Measurements from ENCODE around the gene ZAR1L. TPM values are rescaled to one million over a fixed set of nuclear protein-coding genes. Genes with fewer than 3 reads are reported as not detected.

The ZAR1L gene
- total and polyA plus RNA-seq, 9 of the 15 experiments (the other 6 are each of a cell fraction or from before 2014, with no cell fraction given): not detected

DNA sequence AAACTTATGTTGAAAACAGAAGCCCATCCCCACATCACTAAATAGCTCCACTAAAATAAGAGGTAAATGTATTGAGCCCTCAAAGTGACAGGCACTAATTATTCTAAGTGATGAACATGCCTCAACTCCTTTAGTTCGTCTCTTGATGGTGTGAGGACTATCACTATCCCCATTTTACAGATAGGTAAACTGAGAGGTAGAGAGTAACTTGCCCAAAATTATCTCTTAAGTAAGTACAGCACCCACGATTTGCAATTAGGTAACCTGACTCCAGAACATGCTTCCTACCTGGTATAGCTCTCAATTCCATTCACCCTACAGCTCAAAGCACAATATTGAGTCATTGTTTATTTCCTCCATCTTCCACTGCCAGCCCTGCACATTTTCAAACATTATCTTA, 12.7 kb downstream of the ZAR1L start:
- peaks cover 12 to 22% of the 10 kb centered on the region in 2 experiments; a peak in 4 of 5 replicates for H3K27me3 ChIP-seq (ENCODE audit: control insufficient read depth in 2 of 2, insufficient read depth in 2 of 2, low read length in 2 of 2)
- H3K79me2 ChIP-seq (ENCODE audit: control insufficient read depth, insufficient read depth, low read length): no peaks in the 10 kb centered on the region
- no peak overlapping the region for H3K4me2 ChIP-seq (ENCODE audit: insufficient read depth, low read length)
- no peaks in the 10 kb centered on the region for H3K9me1 ChIP-seq (ENCODE audit: control insufficient read depth, insufficient read depth, low read length)
- no peak for FAIRE-seq
- no peaks in the 10 kb centered on the region for H4K20me1 ChIP-seq (replicated peaks; ENCODE audit: control insufficient read depth, insufficient read depth, low read length)
- POLR2A ChIA-PET: interaction anchor here (0.5 kb wide), 1 partner anchor 366 kb away, joined by 4 read pairs; no protein-coding TSS in a partner anchor
- in situ Hi-C loops (cut with MboI) (loop anchor here (25.0 kb wide), 1 partner anchor 390 kb away; no protein-coding TSS in a partner anchor), intact Hi-C loops (cut with micrococcal nuclease) (no loop called here)
- H3K27ac ChIP-seq (ENCODE audit: extremely low read depth, low read depth, low read length): no peak overlapping the region
- no peaks in the 10 kb centered on the region for H3K9me3 ChIP-seq (replicated peaks; ENCODE audit: control insufficient read depth, insufficient read depth, low read depth, low read length)
- no peak overlapping the region for H2AFZ ChIP-seq (ENCODE audit: low read depth, low read length)
- ATAC-seq: no peak
- TF ChIP-seq RBM25 (IDR thresholded peaks at IDR 0.05; ENCODE audit: low read depth, low read length, severe bottlenecking) (peak; percentile 80), ZNF77 (CRISPR knock-in tag; IDR thresholded peaks at IDR 0.05) (no peak)
- no peak for DNase-seq (ENCODE audit: extremely low read depth in 1 of 4, low spot score in 3 of 4)
- no TSS peak for BruUV-seq (replicated peaks)
- no peak overlapping the region for H3K4me3 ChIP-seq
- CTCF ChIA-PET (ENCODE audit: low intra/inter-chr PET ratio): no interaction called here
- no peak overlapping the region for H3K9ac ChIP-seq (ENCODE audit: insufficient read depth in 1 of 2, low read depth in 2 of 2, low read length in 2 of 2)
- H3K36me3 ChIP-seq (ENCODE audit: control insufficient read depth, insufficient read depth, low read length): no peaks in the 10 kb centered on the region
- no peaks in the 10 kb centered on the region for H3K4me1 ChIP-seq (replicated peaks in 1 of 2; ENCODE audit: control insufficient read depth in 2 of 2, insufficient read depth in 2 of 2, low read length in 2 of 2)
- 6% methylated on average over 2 of the region's 2 CpGs for WGBS (ENCODE audit: insufficient coverage, low coverage, missing lambda C conversion rate)

DNA sequence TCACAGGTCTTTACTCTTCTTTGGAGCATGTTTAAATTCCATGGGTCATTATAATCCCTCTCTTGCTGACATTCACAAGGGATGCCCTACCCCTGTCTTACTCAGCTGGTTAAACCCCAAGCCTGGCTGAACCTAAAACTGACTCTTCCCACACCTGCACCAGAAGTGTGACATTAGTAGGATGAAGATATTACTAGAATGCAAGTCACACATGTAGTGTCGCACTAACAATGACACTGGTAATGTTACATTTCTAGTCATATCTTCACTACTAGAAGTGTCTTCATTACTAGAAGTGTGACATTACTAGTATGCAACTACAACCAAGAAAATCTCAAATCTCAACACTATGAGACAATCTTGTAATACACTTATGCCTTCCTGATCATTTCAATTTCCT, 14.2 kb downstream of the ZAR1L start:
- Histone ChIP-seq H2AFZ (ENCODE audit: low read depth, low read length) (no peak overlapping the region), H3K9me3 (replicated peaks; ENCODE audit: control insufficient read depth, insufficient read depth, low read depth, low read length) (no peaks in the 10 kb centered on the region), H3K4me1 (replicated peaks in 1 of 2; ENCODE audit: control insufficient read depth in 2 of 2, insufficient read depth in 2 of 2, low read length in 2 of 2) (no peaks in the 10 kb centered on the region), H3K79me2 (ENCODE audit: control insufficient read depth, insufficient read depth, low read length) (no peaks in the 10 kb centered on the region), H3K4me3 (no peak overlapping the region), H3K27me3 (ENCODE audit: control insufficient read depth in 2 of 2, insufficient read depth in 2 of 2, low read length in 2 of 2) (peaks cover 12 to 22% of the 10 kb centered on the region in 2 experiments; a peak in 4 of 5 replicates), H3K27ac (ENCODE audit: extremely low read depth, low read depth, low read length) (no peak overlapping the region), H3K9me1 (ENCODE audit: control insufficient read depth, insufficient read depth, low read length) (no peaks in the 10 kb centered on the region), H3K36me3 (ENCODE audit: control insufficient read depth, insufficient read depth, low read length) (no peaks in the 10 kb centered on the region), H3K9ac (ENCODE audit: insufficient read depth in 1 of 2, low read depth in 2 of 2, low read length in 2 of 2) (no peak overlapping the region), H4K20me1 (replicated peaks; ENCODE audit: control insufficient read depth, insufficient read depth, low read length) (no peaks in the 10 kb centered on the region), H3K4me2 (ENCODE audit: insufficient read depth, low read length) (no peak overlapping the region)
- BruUV-seq (replicated peaks): no TSS peak
- ChIA-PET POLR2A (interaction anchor here (0.7 to 1.2 kb wide), 2 partner anchors 11 to 14 kb away, joined by 3 to 6 read pairs; partner anchors contain the start of genes BRCA2 and ZAR1L), CTCF (ENCODE audit: low intra/inter-chr PET ratio) (no interaction called here)
- ATAC-seq (no peak), FAIRE-seq (no peak), DNase-seq (ENCODE audit: extremely low read depth in 1 of 4, low spot score in 3 of 4) (no peak)
- in situ Hi-C loops (cut with MboI): loop anchor here (25.0 kb wide), 1 partner anchor 389 kb away; no protein-coding TSS in a partner anchor
- intact Hi-C loops (cut with micrococcal nuclease): no loop called here
- WGBS (ENCODE audit: insufficient coverage, low coverage, missing lambda C conversion rate): 0% methylated on average over 1 of the region's 1 CpG
- TF ChIP-seq, protein P1, sequence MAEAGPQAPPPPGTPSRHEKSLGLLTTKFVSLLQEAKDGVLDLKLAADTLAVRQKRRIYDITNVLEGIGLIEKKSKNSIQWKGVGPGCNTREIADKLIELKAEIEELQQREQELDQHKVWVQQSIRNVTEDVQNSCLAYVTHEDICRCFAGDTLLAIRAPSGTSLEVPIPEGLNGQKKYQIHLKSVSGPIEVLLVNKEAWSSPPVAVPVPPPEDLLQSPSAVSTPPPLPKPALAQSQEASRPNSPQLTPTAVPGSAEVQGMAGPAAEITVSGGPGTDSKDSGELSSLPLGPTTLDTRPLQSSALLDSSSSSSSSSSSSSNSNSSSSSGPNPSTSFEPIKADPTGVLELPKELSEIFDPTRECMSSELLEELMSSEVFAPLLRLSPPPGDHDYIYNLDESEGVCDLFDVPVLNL (CRISPR knock-in tag; IDR thresholded peaks at IDR 0.05; ENCODE audit: low read depth): no peak
- no peak for TF ChIP-seq TEAD4 (IDR thresholded peaks at IDR 0.05; ENCODE audit: low read length)
- no peak for TF ChIP-seq TEAD4 (CRISPR knock-in tag; IDR thresholded peaks at IDR 0.05; ENCODE audit: borderline replicate concordance)
- no peak for TF ChIP-seq THRAP3 (IDR thresholded peaks at IDR 0.05; ENCODE audit: borderline replicate concordance)
- no peak for TF ChIP-seq RBM22 (IDR thresholded peaks at IDR 0.05; ENCODE audit: low read depth, low read length, poor library complexity, severe bottlenecking)
- TF ChIP-seq, protein P2, sequence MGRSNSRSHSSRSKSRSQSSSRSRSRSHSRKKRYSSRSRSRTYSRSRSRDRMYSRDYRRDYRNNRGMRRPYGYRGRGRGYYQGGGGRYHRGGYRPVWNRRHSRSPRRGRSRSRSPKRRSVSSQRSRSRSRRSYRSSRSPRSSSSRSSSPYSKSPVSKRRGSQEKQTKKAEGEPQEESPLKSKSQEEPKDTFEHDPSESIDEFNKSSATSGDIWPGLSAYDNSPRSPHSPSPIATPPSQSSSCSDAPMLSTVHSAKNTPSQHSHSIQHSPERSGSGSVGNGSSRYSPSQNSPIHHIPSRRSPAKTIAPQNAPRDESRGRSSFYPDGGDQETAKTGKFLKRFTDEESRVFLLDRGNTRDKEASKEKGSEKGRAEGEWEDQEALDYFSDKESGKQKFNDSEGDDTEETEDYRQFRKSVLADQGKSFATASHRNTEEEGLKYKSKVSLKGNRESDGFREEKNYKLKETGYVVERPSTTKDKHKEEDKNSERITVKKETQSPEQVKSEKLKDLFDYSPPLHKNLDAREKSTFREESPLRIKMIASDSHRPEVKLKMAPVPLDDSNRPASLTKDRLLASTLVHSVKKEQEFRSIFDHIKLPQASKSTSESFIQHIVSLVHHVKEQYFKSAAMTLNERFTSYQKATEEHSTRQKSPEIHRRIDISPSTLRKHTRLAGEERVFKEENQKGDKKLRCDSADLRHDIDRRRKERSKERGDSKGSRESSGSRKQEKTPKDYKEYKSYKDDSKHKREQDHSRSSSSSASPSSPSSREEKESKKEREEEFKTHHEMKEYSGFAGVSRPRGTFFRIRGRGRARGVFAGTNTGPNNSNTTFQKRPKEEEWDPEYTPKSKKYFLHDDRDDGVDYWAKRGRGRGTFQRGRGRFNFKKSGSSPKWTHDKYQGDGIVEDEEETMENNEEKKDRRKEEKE (IDR thresholded peaks at IDR 0.05; ENCODE audit: borderline replicate concordance in 1 of 2, control insufficient read depth in 1 of 2, low read depth in 2 of 2, low read length in 1 of 2): no peak
- no peak for TF ChIP-seq JUND (IDR thresholded peaks at IDR 0.05; ENCODE audit: borderline replicate concordance, low read depth, low read length)
- no peak for TF ChIP-seq JUND (tag; IDR thresholded peaks at IDR 0.05; ENCODE audit: borderline replicate concordance, low read depth, low read length)

Data from K562 (cell line).